Measurements from ENCODE around the gene CDC20.

The CDC20 gene

DNA sequence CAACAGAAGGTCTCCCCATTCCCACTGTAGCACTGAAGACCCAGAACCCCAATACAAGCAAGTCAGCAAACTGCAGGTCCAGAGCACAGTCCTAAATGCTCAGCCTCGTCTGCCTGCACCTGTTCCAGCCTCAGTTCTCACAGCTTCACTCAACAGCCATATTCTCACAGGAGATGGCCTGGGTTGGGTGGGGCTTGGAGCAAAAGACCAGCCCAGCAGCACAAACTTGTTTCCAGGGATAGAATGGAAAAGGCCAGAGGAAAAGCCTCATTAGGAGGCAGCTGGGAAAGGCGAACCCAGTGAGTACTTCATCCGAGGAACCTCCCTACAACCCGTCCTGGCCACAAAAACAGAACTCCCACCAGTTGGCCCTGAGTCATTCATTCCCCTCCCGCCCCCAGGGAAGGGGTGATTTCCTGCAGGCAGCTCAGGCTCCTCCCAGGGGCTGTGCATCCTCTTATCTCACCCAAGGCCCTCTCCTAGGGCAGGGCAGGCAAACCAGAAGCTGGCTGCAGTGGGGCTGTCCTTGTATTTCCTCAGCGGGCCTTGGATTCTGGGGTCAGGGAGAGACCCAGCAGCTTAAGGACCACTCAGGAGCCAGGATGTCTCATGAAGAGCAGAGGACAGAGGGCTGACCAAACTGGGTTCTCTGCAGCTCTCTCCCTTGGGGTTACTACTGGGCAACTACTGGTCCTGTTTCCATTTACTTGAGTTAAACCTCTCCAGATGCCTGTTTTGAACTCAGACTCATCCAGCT lies 28.6 kb upstream of the CDC20 start:
- Histone ChIP-seq H3K36me3 (ENCODE audit: control insufficient read depth, insufficient read depth, low read length) (no peaks in the 10 kb centered on the region), H3K27me3 (ENCODE audit: control insufficient read depth, insufficient read depth, low read length, poor library complexity, severe bottlenecking) (no peaks in the 10 kb centered on the region), H3K4me1 (ENCODE audit: control insufficient read depth, insufficient read depth, low read length) (peaks cover 5% of the 10 kb centered on the region), H3K4me3 (ENCODE audit: insufficient read depth, low read depth, low read length) (no peak overlapping the region), H3K27ac (ENCODE audit: insufficient read depth, low read depth, low read length, poor library complexity, severe bottlenecking) (no peak overlapping the region), H3K9me3 (ENCODE audit: control insufficient read depth, low read length) (peaks cover 4% of the 10 kb centered on the region)
- WGBS, 2 experiments: 58 to 60% methylated on average over 6 of the region's 6 CpGs

DNA sequence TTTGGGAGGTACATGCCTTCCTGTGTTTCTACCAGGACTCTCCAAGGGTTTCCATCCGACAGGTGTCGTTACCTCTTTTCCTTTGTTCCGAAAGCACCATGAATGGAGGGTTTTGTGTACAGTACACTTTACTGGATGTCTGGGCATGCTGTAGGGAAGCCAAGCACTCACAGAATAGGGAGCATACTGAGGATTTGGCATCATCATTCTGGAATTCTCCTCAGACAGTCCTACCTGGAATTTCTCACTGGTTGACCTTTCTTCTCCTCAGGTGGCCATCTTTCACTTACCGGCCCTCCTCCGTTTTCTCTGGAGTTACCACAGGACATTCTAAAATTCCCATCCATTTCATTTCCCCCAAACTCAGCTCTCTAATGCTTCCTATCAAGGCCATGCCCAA lies 27.1 kb upstream of the CDC20 start:
- WGBS, 2 experiments: 90 to 92% methylated on average over 5 of the region's 5 CpGs
- Histone ChIP-seq H3K36me3 (ENCODE audit: control insufficient read depth, insufficient read depth, low read length) (no peaks in the 10 kb centered on the region), H3K4me1 (ENCODE audit: control insufficient read depth, insufficient read depth, low read length) (peaks cover 5% of the 10 kb centered on the region), H3K4me3 (ENCODE audit: insufficient read depth, low read depth, low read length) (no peak overlapping the region), H3K27ac (ENCODE audit: insufficient read depth, low read depth, low read length, poor library complexity, severe bottlenecking) (no peak overlapping the region), H3K9me3 (ENCODE audit: control insufficient read depth, low read length) (peaks cover 4% of the 10 kb centered on the region), H3K27me3 (ENCODE audit: control insufficient read depth, insufficient read depth, low read length, poor library complexity, severe bottlenecking) (no peaks in the 10 kb centered on the region)

DNA sequence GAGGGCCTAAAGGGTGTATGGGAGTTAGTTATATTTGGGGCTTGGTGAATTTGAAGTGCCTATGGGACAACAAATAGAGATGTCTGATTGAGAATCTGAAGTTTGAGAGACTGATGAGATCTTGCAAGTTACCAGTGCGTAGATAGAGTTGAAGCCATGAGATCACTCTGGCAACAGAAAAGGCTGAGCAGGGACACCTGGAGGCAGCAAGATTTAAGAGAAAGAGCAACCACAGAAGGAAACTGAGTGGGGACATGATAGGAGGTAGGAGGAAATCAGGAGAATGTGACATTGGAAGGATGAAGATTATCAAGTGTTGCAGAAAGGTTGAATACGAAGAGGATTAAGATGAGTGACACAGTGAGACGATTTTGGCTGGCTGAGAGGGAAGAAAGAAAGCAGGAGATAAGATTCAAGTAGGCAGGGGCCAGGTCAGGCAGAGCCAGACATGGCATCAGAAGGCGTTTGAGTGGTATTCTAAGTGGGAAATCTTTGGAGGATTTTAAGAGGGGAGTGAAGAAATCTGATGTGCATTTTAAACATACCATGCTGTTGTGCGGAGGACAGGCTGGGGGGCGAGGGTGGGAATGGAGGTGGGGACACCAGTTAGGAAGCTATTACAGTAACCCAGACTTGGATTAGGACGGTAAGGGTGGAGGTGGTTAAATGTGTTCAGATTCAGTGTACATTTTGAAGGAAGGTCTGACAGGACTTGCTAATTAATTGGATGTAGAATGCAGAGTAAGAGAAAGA lies 24.2 kb upstream of the CDC20 start:
- Histone ChIP-seq H3K4me3 (ENCODE audit: insufficient read depth, low read depth, low read length) (no peak overlapping the region), H3K27ac (ENCODE audit: insufficient read depth, low read depth, low read length, poor library complexity, severe bottlenecking) (no peak overlapping the region), H3K27me3 (ENCODE audit: control insufficient read depth, insufficient read depth, low read length, poor library complexity, severe bottlenecking) (no peaks in the 10 kb centered on the region), H3K9me3 (ENCODE audit: control insufficient read depth, low read length) (no peaks in the 10 kb centered on the region), H3K36me3 (ENCODE audit: control insufficient read depth, insufficient read depth, low read length) (no peaks in the 10 kb centered on the region), H3K4me1 (ENCODE audit: control insufficient read depth, insufficient read depth, low read length) (peaks cover 5% of the 10 kb centered on the region)
- WGBS, 2 experiments: 90 to 92% methylated on average over 7 of the region's 7 CpGs

DNA sequence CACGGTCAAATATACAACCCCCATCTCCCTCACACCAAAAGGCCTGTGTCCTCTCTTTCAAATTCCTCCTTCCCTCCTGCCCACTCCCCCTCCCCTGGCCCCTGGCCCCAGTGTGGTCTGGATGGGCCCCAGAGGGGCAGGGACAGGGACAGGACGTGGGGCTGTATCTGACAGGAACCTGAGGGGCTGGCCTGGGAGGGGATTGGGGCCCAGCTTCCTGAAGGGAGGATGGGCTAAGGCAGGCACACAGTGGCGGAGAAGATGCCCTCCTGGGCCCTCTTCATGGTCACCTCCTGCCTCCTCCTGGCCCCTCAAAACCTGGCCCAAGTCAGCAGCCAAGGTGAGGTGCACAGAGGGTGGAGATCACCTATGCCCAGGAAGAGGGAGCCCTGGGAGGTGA lies 21.2 kb upstream of the CDC20 start, which contains the start of gene MPL:
MPL (plus strand) TSS at position 231 of the 400 bp plus-strand sequence; CDS start at position 262, 31 bp downstream.
- Histone ChIP-seq H3K27ac (ENCODE audit: insufficient read depth, low read depth, low read length, poor library complexity, severe bottlenecking) (no peak within 1 kb of the TSS), H3K36me3 (ENCODE audit: control insufficient read depth, insufficient read depth, low read length) (no peaks in the 10 kb centered on the region), H3K4me1 (ENCODE audit: control insufficient read depth, insufficient read depth, low read length) (no peaks in the 10 kb centered on the region), H3K9me3 (ENCODE audit: control insufficient read depth, low read length) (no peaks in the 10 kb centered on the region), H3K27me3 (ENCODE audit: control insufficient read depth, insufficient read depth, low read length, poor library complexity, severe bottlenecking) (no peaks in the 10 kb centered on the region), H3K4me3 (ENCODE audit: insufficient read depth, low read depth, low read length) (no peak within 1 kb of the TSS)
- WGBS, 2 experiments: 77 to 90% methylated on average over 3 of the region's 3 CpGs

DNA sequence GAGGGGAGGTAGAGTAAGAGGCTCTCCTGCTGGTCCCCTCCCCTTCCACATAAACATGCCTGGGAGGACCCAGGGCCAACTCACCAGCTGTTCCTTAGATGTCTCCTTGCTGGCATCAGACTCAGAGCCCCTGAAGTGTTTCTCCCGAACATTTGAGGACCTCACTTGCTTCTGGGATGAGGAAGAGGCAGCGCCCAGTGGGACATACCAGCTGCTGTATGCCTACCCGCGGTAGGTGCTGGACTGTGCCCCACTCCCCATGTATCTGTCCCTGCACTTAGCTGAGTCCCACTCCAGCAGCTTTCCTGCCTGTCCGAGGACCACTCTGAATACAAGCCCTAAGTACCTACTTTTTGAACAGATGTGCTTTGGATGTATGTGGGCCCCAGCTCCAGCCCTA lies 20.8 kb upstream of the CDC20 start:
- WGBS, 2 experiments: 94 to 95% methylated on average over 5 of the region's 5 CpGs
- no peak overlapping the region for H3K4me3 ChIP-seq (ENCODE audit: insufficient read depth, low read depth, low read length)

DNA sequence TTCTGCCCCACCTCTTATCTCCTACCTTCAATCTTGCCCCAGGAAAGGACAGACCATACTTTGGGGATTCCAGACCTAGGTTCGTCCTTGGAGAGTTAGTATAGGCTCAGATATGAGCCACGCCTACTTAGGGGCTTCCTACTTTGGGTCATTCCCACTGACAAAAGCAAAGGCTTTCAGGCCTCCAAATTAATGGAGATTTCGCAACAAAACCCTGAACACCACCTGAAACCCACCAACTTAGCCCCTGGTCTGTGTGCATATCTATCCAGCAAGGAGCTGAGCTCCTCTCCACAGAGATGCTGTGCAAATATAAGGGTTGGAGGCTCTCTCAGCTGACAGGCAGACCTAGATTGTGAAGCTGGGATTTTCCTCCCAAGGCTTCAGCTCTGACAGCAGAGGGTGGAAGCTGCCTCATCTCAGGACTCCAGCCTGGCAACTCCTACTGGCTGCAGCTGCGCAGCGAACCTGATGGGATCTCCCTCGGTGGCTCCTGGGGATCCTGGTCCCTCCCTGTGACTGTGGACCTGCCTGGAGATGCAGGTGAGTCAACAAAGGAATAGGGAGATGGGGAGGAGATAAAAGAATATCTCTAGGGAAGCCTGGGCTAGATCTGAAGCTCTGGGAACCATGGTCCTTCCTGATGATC lies 19.1 kb upstream of the CDC20 start:
- Histone ChIP-seq H3K9me3 (ENCODE audit: control insufficient read depth, low read length) (no peaks in the 10 kb centered on the region), H3K27me3 (ENCODE audit: control insufficient read depth, insufficient read depth, low read length, poor library complexity, severe bottlenecking) (no peaks in the 10 kb centered on the region), H3K4me3 (ENCODE audit: insufficient read depth, low read depth, low read length) (no peak overlapping the region), H3K27ac (ENCODE audit: insufficient read depth, low read depth, low read length, poor library complexity, severe bottlenecking) (no peak overlapping the region), H3K4me1 (ENCODE audit: control insufficient read depth, insufficient read depth, low read length) (no peaks in the 10 kb centered on the region), H3K36me3 (ENCODE audit: control insufficient read depth, insufficient read depth, low read length) (no peaks in the 10 kb centered on the region)
- WGBS, 2 experiments: 90 to 93% methylated on average over 6 of the region's 6 CpGs

More for the DNA sequence above, 20.8 kb upstream of the CDC20 start:
- Histone ChIP-seq H3K9me3 (ENCODE audit: control insufficient read depth, low read length) (no peaks in the 10 kb centered on the region), H3K4me1 (ENCODE audit: control insufficient read depth, insufficient read depth, low read length) (no peaks in the 10 kb centered on the region), H3K36me3 (ENCODE audit: control insufficient read depth, insufficient read depth, low read length) (no peaks in the 10 kb centered on the region), H3K27ac (ENCODE audit: insufficient read depth, low read depth, low read length, poor library complexity, severe bottlenecking) (no peak overlapping the region), H3K27me3 (ENCODE audit: control insufficient read depth, insufficient read depth, low read length, poor library complexity, severe bottlenecking) (no peaks in the 10 kb centered on the region)

DNA sequence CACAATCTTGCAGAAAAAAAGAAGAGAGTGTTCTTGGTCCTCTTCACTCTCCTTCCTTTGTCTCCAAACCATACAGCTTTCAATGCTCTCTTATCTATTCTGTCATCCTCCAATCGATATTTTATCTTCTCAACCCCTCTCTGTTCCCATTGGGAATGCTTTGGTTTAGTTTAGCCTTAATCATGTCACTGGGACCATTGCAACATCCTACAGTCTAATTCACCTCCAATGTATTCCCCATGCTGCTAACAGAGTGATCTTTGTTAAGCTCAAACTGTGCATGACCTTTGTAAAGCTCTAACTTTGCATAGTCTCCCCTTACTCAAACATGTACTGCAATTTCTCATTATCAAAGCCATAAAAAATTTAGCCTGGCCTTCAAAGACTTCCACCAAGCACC lies 18.2 kb upstream of the CDC20 start:
- Histone ChIP-seq H3K4me1 (ENCODE audit: control insufficient read depth, insufficient read depth, low read length) (no peaks in the 10 kb centered on the region), H3K9me3 (ENCODE audit: control insufficient read depth, low read length) (no peaks in the 10 kb centered on the region), H3K27me3 (ENCODE audit: control insufficient read depth, insufficient read depth, low read length, poor library complexity, severe bottlenecking) (no peaks in the 10 kb centered on the region), H3K36me3 (ENCODE audit: control insufficient read depth, insufficient read depth, low read length) (no peaks in the 10 kb centered on the region), H3K4me3 (ENCODE audit: insufficient read depth, low read depth, low read length) (no peak overlapping the region), H3K27ac (ENCODE audit: insufficient read depth, low read depth, low read length, poor library complexity, severe bottlenecking) (no peak overlapping the region)
- 90 to 94% methylated on average over 1 of the region's 1 CpG for WGBS, 2 experiments

DNA sequence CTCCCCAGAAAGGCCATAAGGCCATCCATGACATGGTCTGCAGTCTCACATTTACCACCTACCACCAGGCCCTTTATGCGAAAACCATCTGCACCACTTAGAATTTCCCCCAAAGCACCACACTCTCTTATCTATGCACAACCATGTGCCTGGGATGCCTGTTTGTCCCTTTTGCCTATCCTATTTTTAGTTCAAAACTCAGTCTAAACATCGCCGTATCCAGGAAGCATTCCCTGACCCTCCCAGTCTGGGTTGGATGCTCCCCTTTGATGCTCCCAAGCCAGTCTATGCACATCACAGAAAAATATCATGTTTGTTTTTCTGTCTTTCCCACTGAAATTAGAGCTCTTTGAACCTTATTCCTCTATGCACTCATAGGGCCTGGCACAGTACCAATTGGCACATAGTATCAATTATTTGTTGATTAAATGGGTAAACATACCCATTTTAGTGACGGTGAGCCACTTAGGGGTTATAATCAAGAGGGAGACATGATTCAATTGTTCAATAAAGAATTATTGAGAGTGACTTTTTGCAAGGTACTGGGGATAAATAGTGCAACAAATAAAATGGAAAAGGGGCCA lies 14.4 kb upstream of the CDC20 start:
- Histone ChIP-seq H3K9me3 (ENCODE audit: control insufficient read depth, low read length) (no peaks in the 10 kb centered on the region), H3K27me3 (ENCODE audit: control insufficient read depth, insufficient read depth, low read length, poor library complexity, severe bottlenecking) (no peaks in the 10 kb centered on the region), H3K4me3 (ENCODE audit: insufficient read depth, low read depth, low read length) (no peak overlapping the region), H3K36me3 (ENCODE audit: control insufficient read depth, insufficient read depth, low read length) (no peaks in the 10 kb centered on the region), H3K4me1 (ENCODE audit: control insufficient read depth, insufficient read depth, low read length) (peaks cover 7% of the 10 kb centered on the region), H3K27ac (ENCODE audit: insufficient read depth, low read depth, low read length, poor library complexity, severe bottlenecking) (no peak overlapping the region)
- WGBS, 2 experiments: 96 to 98% methylated on average over 4 of the region's 4 CpGs

DNA sequence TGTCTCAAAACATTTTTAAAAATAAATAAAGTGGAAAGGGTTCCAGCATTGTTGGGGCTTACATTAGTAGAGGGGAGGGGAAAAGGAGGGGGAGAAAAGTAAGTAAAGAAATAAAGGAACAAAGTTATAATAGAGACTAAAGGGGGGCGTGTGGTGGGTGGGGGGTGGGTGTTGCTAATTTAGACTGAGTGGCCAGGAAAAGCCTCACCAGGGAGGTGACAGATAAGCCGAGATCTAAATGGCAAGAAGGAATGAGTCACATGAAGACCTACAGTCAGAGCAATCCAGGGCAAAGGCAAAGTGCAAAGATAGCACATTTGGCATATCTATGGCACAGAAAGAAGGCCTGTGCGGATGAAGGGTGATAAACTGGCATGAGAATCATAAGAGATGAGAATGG lies 13.7 kb upstream of the CDC20 start:
- no peak overlapping the region for H3K27ac ChIP-seq (ENCODE audit: insufficient read depth, low read depth, low read length, poor library complexity, severe bottlenecking)
- H3K9me3 ChIP-seq (ENCODE audit: control insufficient read depth, low read length): no peaks in the 10 kb centered on the region
- H3K4me3 ChIP-seq (ENCODE audit: insufficient read depth, low read depth, low read length): no peak overlapping the region
- peaks cover 12% of the 10 kb centered on the region for H3K4me1 ChIP-seq (ENCODE audit: control insufficient read depth, insufficient read depth, low read length)
- H3K36me3 ChIP-seq (ENCODE audit: control insufficient read depth, insufficient read depth, low read length): no peaks in the 10 kb centered on the region
- WGBS, 2 experiments: 85 to 87% methylated on average over 3 of the region's 3 CpGs
- H3K27me3 ChIP-seq (ENCODE audit: control insufficient read depth, insufficient read depth, low read length, poor library complexity, severe bottlenecking): no peaks in the 10 kb centered on the region

DNA sequence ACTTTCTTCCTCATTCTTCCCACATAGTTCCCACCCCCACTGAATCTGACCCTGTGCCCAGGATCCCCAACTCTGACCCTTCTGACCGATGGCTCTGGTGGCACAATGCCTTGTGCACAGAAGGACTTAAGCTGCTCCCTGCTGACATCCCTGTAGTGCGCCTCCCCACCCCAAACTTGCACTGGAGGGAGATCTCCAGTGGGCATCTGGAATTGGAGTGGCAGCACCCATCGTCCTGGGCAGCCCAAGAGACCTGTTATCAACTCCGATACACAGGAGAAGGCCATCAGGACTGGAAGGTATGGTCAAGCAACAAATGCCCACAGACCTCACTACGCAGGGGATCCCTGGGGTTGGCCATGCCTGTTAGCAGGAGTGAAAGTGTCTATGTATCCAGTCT lies 12.1 kb upstream of the CDC20 start:
- 86 to 91% methylated on average over 5 of the region's 5 CpGs for WGBS, 2 experiments

More for the DNA sequence above, 12.1 kb upstream of the CDC20 start:
- H3K27me3 ChIP-seq (ENCODE audit: control insufficient read depth, insufficient read depth, low read length, poor library complexity, severe bottlenecking): no peaks in the 10 kb centered on the region
- no peak overlapping the region for H3K27ac ChIP-seq (ENCODE audit: insufficient read depth, low read depth, low read length, poor library complexity, severe bottlenecking)
- H3K36me3 ChIP-seq (ENCODE audit: control insufficient read depth, insufficient read depth, low read length): no peaks in the 10 kb centered on the region
- no peak overlapping the region for H3K4me3 ChIP-seq (ENCODE audit: insufficient read depth, low read depth, low read length)
- H3K9me3 ChIP-seq (ENCODE audit: control insufficient read depth, low read length): no peaks in the 10 kb centered on the region
- H3K4me1 ChIP-seq (ENCODE audit: control insufficient read depth, insufficient read depth, low read length): peaks cover 14% of the 10 kb centered on the region
